Panc1 (cell line): Measurements from ENCODE around the gene WNT7A. TPM values are rescaled to one million over a fixed set of nuclear protein-coding genes. Genes with fewer than 3 reads are reported as not detected.

Experiments used
- ATAC-seq: fragments of 200-7000 bp; cut with Tn5 transposase; 2 replicates; pipeline ENCODE4 v1.9.1; 2020; ENCODE audit warnings: mild to moderate bottlenecking, moderate library complexity
- BruUV-seq: library from RNA; stranded (reverse); fragments of 400-500 nt; replicated peaks from 2 replicates; lab custom pipeline; 2021; lab: Mats Ljungman, UMichigan
- CTCF ChIA-PET: fragments of 300-600 bp; sonication (Branson Sonifier 250); formaldehyde crosslinking; loops from one replicate; lab custom pipeline; 2022; ENCODE audit warnings: antibody characterized with exemption; lab: Charles Lee
- POLR2A ChIA-PET: fragments of 300-600 bp; sonication (Branson Sonifier 250); formaldehyde crosslinking; loops from one replicate; lab custom pipeline; 2022; ENCODE audit warnings: antibody characterized with exemption; lab: Charles Lee
- DNase-seq: peaks from one replicate; pipeline ENCODE4 v3.0.0-alpha.2; 2010; ENCODE audit warnings: low read depth, low spot score
- H3K27ac ChIP-seq: 2 replicates; pipeline ENCODE4 v1.5.1; 2011; ENCODE audit warnings: mild to moderate bottlenecking, low read length, inconsistent platforms
- H3K27me3 ChIP-seq: fragments of 200-500 bp; sonication (Bioruptor generic); 2 replicates; pipeline ENCODE4 v1.6.0; 2014; ENCODE audit warnings: low read length, inconsistent platforms; ENCODE audit not compliant: control insufficient read depth, insufficient read depth
- H3K36me3 ChIP-seq: fragments of 200-500 bp; sonication (Bioruptor generic); 2 replicates; pipeline ENCODE4 v1.5.1; 2014; ENCODE audit warnings: inconsistent platforms, mild to moderate bottlenecking, low read length, moderate library complexity; ENCODE audit not compliant: control insufficient read depth, insufficient read depth
- H3K4me1 ChIP-seq: 2 replicates; pipeline ENCODE4 v1.5.1; 2011; ENCODE audit warnings: inconsistent platforms, mild to moderate bottlenecking, low read length, moderate library complexity; ENCODE audit not compliant: control insufficient read depth, insufficient read depth
- H3K4me3 ChIP-seq, 2 experiments: 2 replicates each; pipeline ENCODE4 v1.5.1; 2011 to 2012; ENCODE audit warnings: low read depth in 2 of 2, low read length in 2 of 2, mild to moderate bottlenecking in 2 of 2, inconsistent platforms in 1 of 2, moderate library complexity in 1 of 2
- H3K9me3 ChIP-seq: fragments of 200-500 bp; sonication (Bioruptor generic); 2 replicates; pipeline ENCODE4 v1.5.1; 2014; ENCODE audit warnings: low read depth, mild to moderate bottlenecking, inconsistent platforms, low read length, moderate library complexity; ENCODE audit not compliant: control insufficient read depth, insufficient read depth
- CTCF ChIP-seq: fragments of 450-650 bp; IDR thresholded peaks from 2 replicates; pipeline ENCODE4 v1.5.1; 2017; ENCODE audit warnings: mild to moderate bottlenecking
- POLR2AphosphoS5 ChIP-seq: IDR thresholded peaks from 2 replicates; pipeline ENCODE4 v1.6.1; 2012; ENCODE audit warnings: mild to moderate bottlenecking, low read depth, low read length, moderate library complexity
- REST ChIP-seq, 2 experiments: IDR thresholded peaks; 2 replicates each; pipeline ENCODE4 v1.6.1; 2011 to 2012; ENCODE audit warnings: low read depth in 2 of 2, control low read depth in 1 of 2, low read length in 1 of 2, mild to moderate bottlenecking in 1 of 2, moderate library complexity in 1 of 2; ENCODE audit not compliant: insufficient read depth in 1 of 2
- SIN3A ChIP-seq: IDR thresholded peaks from 2 replicates; pipeline ENCODE4 v1.6.1; 2012; ENCODE audit warnings: low read depth, mild to moderate bottlenecking, low read length, moderate library complexity, borderline replicate concordance; ENCODE audit not compliant: insufficient read depth
- TCF7L2 ChIP-seq: IDR thresholded peaks from 2 replicates; pipeline ENCODE4 v1.6.1; 2011; ENCODE audit warnings: mild to moderate bottlenecking, low read depth, low read length, inconsistent platforms
- in situ Hi-C: cut with HindIII; loops from 2 replicates; pipeline ENCODE4 v1.10.0; 2016; ENCODE audit warnings: low sequenced_read_pairs, low pct_unique_long_range_greater_than_20kb
- intact Hi-C: fragments of 100-400 bp; cut with micrococcal nuclease; formaldehyde crosslinking; loops from one replicate; pipeline ENCODE4 v1.10.0; 2022; ENCODE audit not compliant: unreplicated experiment
- total RNA-seq: library from RNA; stranded (reverse); gene quantifications from one replicate; pipeline ENCODE4 v1.2.1, GENCODE V29; 2021; ENCODE audit not compliant: unreplicated experiment

The WNT7A gene
- total RNA-seq, 1 experiment from 2014 or later, result not detected

GRCh38 chr3:13796701-13797460 is 83.0 kb downstream of the WNT7A start:
- ATAC-seq (no peak), DNase-seq (no peak)
- no TSS peak for BruUV-seq
- Histone ChIP-seq H3K4me3 (no peak overlapping the region), H3K27ac (no peak overlapping the region), H3K36me3 (no peaks in the 10 kb centered on the region), H3K27me3 (no peaks in the 10 kb centered on the region; the same call in 1 of the 2 replicates), H3K4me1 (no peaks in the 10 kb centered on the region), H3K9me3 (no peaks in the 10 kb centered on the region)
- CTCF ChIA-PET, result no interaction called here
- TF ChIP-seq SIN3A (no peak), TCF7L2 (no peak), REST (IDR thresholded peaks at IDR 0.05; ENCODE audit: insufficient read depth in 1 of 2, low read depth in 2 of 2, low read length in 1 of 2) (no peak), CTCF (no peak), POLR2AphosphoS5 (no peak)
- intact Hi-C loops (no loop called here), in situ Hi-C loops (no loop called here)
- POLR2A ChIA-PET, result no interaction called here

- POLR2A ChIA-PET, result no interaction called here
- H3K36me3 ChIP-seq, result no peaks in the 10 kb centered on the region
- DNase-seq (no peak), ATAC-seq (no peak)
- no peak overlapping the region for H3K27ac ChIP-seq
- no peaks in the 10 kb centered on the region for H3K4me1 ChIP-seq
- intact Hi-C loops (no loop called here), in situ Hi-C loops (no loop called here)
- CTCF ChIA-PET, result no interaction called here
- H3K27me3 ChIP-seq, result no peaks in the 10 kb centered on the region; the same call in 1 of the 2 replicates
- BruUV-seq, result no TSS peak
- no peak overlapping the region for H3K4me3 ChIP-seq
- no peaks in the 10 kb centered on the region for H3K9me3 ChIP-seq
- TF ChIP-seq TCF7L2 (no peak), SIN3A (no peak), CTCF (no peak), REST (IDR thresholded peaks at IDR 0.05; ENCODE audit: insufficient read depth in 1 of 2, low read depth in 2 of 2, low read length in 1 of 2) (no peak)
These were observed 84.1 kb downstream of the WNT7A start for GRCh38 chr3:13795816-13796215.
